ENCODE results near the gene TRIM61. TPM values are rescaled to one million over a fixed set of nuclear protein-coding genes. Genes with fewer than 3 reads are reported as not detected.

Gene TRIM61
- total and polyA plus RNA-seq, 2 of the 4 experiments (the other 2 are of a cell fraction) = 1.5 to 4.7 TPM

DNA sequence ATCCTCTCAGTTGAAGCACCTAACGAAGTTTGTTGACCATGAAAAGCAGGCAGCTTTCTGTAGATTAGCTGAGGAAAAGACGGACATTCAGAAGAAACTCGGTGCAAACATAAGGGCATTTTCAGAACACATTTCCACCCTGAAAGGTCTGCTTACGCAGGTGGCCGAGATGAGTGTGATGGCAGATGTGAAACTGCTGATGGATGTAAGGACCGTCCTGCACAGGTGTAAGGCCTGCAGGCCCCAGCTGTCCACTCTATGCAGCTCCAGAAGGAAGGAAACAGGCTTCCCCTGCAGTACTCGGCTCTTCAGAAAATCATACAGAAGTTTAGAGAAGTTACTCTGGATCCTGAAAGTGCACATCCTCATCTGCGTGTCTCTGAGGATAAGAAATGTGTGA, 33.5 kb upstream of the TRIM61 start:
- H4K91ac ChIP-seq (ENCODE audit: insufficient read depth, low read depth, low read length) = no peak overlapping the region
- H3K14ac ChIP-seq (replicated peaks; ENCODE audit: low read depth, low read length) = no peak overlapping the region
- no peak overlapping the region for H2BK5ac ChIP-seq (ENCODE audit: low read depth, low read length, poor library complexity, severe bottlenecking)
- H3K79me1 ChIP-seq (ENCODE audit: low read depth in 1 of 2, low read length in 2 of 2) = no peaks in the 10 kb centered on the region
- no TSS peak for BruUV-seq (replicated peaks)
- H3K9me3 ChIP-seq (ENCODE audit: control insufficient read depth, insufficient read depth, low read length) = no peaks in the 10 kb centered on the region
- no peak overlapping the region for H2BK120ac ChIP-seq (ENCODE audit: low read depth, low read length)
- dilution Hi-C loops (cut with HindIII; ENCODE audit: low sequenced_read_pairs, unreplicated experiment) = no loop called here
- H3K4me3 ChIP-seq (ENCODE audit: insufficient read depth, low read depth, low read length) = no peak overlapping the region
- no peaks in the 10 kb centered on the region for H3K27me3 ChIP-seq (ENCODE audit: control insufficient read depth, insufficient read depth, low read length)
- no peak for TF ChIP-seq MAFK (IDR thresholded peaks at IDR 0.05; ENCODE audit: low read depth, low read length)
- H2AK9ac ChIP-seq (replicated peaks; ENCODE audit: low read depth, low read length, poor library complexity) = no peak overlapping the region
- ATAC-seq (ENCODE audit: low read depth) (no peak), DNase-seq (no peak)
- intact Hi-C loops (cut with micrococcal nuclease) = no loop called here
- in situ Hi-C loops (cut with MboI; ENCODE audit: low sequenced_read_pairs) = no loop called here
- no peak overlapping the region for H4K8ac ChIP-seq (ENCODE audit: low read depth in 2 of 2, low read length in 2 of 2)
- no peak overlapping the region for H2BK15ac ChIP-seq (ENCODE audit: low read depth, low read length)
- no peak overlapping the region for H3K18ac ChIP-seq (ENCODE audit: low read depth, low read length)
- H3K9ac ChIP-seq (ENCODE audit: low read depth, low read length) = no peak overlapping the region
- no peak overlapping the region for H4K5ac ChIP-seq (ENCODE audit: low read depth, low read length)
- H3K23ac ChIP-seq (ENCODE audit: low read depth, low read length) = no peak overlapping the region
- no peak overlapping the region for H3K4me2 ChIP-seq (ENCODE audit: low read depth, low read length)
- POLR2A ChIA-PET (ENCODE audit: unreplicated experiment) = no interaction called here
- no peak overlapping the region for H2AK5ac ChIP-seq (ENCODE audit: low read depth, low read length)
- 100% methylated on average over 1 of the region's 8 CpGs; no CpG with 5 or more reads in 1 of the 2 experiments for WGBS, 2 experiments (ENCODE audit: extremely low coverage in 2 of 2, insufficient read length in 1 of 2)
- H3K36me3 ChIP-seq (ENCODE audit: control insufficient read depth, insufficient read depth, low read length) = no peaks in the 10 kb centered on the region
- H3K4ac ChIP-seq (ENCODE audit: low read depth, low read length) = no peak overlapping the region
- no peaks in the 10 kb centered on the region for H3K9me1 ChIP-seq (ENCODE audit: insufficient read depth, low read length)
- CTCF ChIA-PET = no interaction called here
- no peaks in the 10 kb centered on the region for H4K20me1 ChIP-seq (ENCODE audit: insufficient read depth, low read length)
- no peak overlapping the region for H2BK20ac ChIP-seq (ENCODE audit: low read depth, low read length)
- H3K27ac ChIP-seq (ENCODE audit: insufficient read depth, low read length) = no peak overlapping the region
- no peaks in the 10 kb centered on the region for H3K4me1 ChIP-seq (ENCODE audit: control insufficient read depth, insufficient read depth, low read length)
- no peak overlapping the region for H3K56ac ChIP-seq (ENCODE audit: extremely low read depth, insufficient read depth, low read length)
- H2AFZ ChIP-seq (replicated peaks; ENCODE audit: low read length, poor library complexity) = no peak overlapping the region

Data from IMR-90 (cell line).